PC-9 (cell line): Measurements from ENCODE around the gene TBXT.

Source experiments
- EZH2 ChIP-seq: fragments of 200-600 bp; sonication (generic); IDR thresholded peaks from 2 replicates; pipeline ENCODE4 v1.8.0; 2017; ENCODE audit warnings: antibody characterized with exemption, low read depth
- TF ChIP-seq, protein P1 (sequence below): fragments of 200-600 bp; sonication (generic); conservative IDR thresholded peaks from 2 replicates; pipeline ENCODE4 v1.6.1; 2017; ENCODE audit warnings: mixed run types, antibody characterized with exemption, mild to moderate bottlenecking, moderate library complexity

DNA sequence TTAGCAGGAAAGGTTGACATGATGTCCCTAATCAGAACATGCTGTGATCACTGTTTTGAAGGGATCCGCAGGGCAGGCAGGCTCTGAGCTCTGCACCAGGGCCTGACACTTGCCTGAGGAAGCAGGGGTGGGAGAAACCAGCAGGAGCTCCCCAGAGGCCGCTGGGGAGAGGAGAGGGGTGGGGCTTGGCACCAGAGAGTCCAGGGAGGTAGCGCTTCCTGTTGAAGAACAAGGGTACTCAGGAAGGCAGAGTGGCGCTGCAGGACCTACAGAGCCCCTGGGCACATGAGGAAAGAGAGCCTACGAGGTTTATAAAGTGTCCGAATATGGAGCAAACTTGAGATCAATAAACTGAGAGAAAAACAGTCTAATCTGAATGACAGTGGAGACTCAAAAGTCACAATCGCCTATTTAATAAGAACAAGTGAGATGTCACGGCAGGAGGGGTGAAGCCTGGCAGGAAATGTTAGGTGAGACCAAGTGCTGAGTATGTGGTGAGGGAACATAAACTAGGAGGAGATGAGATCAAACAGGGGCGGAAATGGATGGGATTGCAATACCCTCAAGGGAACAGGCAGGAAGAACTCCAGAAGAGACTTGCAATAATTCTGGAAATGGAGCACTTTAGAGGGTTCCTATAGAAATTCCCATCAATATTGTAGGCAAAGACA is 5.8 kb upstream of the TBXT start:
- TF ChIP-seq, protein P1, sequence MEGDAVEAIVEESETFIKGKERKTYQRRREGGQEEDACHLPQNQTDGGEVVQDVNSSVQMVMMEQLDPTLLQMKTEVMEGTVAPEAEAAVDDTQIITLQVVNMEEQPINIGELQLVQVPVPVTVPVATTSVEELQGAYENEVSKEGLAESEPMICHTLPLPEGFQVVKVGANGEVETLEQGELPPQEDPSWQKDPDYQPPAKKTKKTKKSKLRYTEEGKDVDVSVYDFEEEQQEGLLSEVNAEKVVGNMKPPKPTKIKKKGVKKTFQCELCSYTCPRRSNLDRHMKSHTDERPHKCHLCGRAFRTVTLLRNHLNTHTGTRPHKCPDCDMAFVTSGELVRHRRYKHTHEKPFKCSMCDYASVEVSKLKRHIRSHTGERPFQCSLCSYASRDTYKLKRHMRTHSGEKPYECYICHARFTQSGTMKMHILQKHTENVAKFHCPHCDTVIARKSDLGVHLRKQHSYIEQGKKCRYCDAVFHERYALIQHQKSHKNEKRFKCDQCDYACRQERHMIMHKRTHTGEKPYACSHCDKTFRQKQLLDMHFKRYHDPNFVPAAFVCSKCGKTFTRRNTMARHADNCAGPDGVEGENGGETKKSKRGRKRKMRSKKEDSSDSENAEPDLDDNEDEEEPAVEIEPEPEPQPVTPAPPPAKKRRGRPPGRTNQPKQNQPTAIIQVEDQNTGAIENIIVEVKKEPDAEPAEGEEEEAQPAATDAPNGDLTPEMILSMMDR: no peak
- TF ChIP-seq EZH2: no peak
